Measurements from ENCODE around the gene ZSWIM9.
"Not testable (repeated sequence)": the region's sequence is repeated elsewhere in the genome, so short reads cannot be mapped to it uniquely, and the experiment has no call there.

ZSWIM9 gene

GRCh38 chr19:48206397-48207093, 36.1 kb downstream of the ZSWIM9 start:
- no peak for TF ChIP-seq JUND (IDR thresholded peaks at IDR 0.05; ENCODE audit: low read depth)
- no peak for DNase-seq (ENCODE audit: low read depth in 1 of 2, low spot score in 1 of 2)
- in situ Hi-C loops (cut with HindIII; ENCODE audit: low pct_unique_long_range_greater_than_20kb, low sequenced_read_pairs): no loop called here

- TF ChIP-seq JUND (IDR thresholded peaks at IDR 0.05; ENCODE audit: low read depth): no peak
- in situ Hi-C loops (cut with HindIII; ENCODE audit: low pct_unique_long_range_greater_than_20kb, low sequenced_read_pairs): no loop called here
- no peak for DNase-seq (ENCODE audit: low read depth in 1 of 2, low spot score in 1 of 2)
These were observed 39.5 kb downstream of the ZSWIM9 start for GRCh38 chr19:48210005-48210404.

GRCh38 chr19:48213959-48214358, 43.5 kb downstream of the ZSWIM9 start:
- in situ Hi-C loops (cut with HindIII; ENCODE audit: low pct_unique_long_range_greater_than_20kb, low sequenced_read_pairs): no loop called here
- DNase-seq (ENCODE audit: low read depth in 1 of 2, low spot score in 1 of 2): no peak
- no peak for TF ChIP-seq JUND (IDR thresholded peaks at IDR 0.05; ENCODE audit: low read depth)

- in situ Hi-C loops (cut with HindIII; ENCODE audit: low pct_unique_long_range_greater_than_20kb, low sequenced_read_pairs): no loop called here
- no peak for DNase-seq (ENCODE audit: low read depth in 1 of 2, low spot score in 1 of 2)
- TF ChIP-seq JUND (IDR thresholded peaks at IDR 0.05; ENCODE audit: low read depth): no peak
These were observed 46.5 kb downstream of the ZSWIM9 start for GRCh38 chr19:48216933-48217332.

GRCh38 chr19:48218997-48219396, 48.5 kb downstream of the ZSWIM9 start:
- in situ Hi-C loops (cut with HindIII; ENCODE audit: low pct_unique_long_range_greater_than_20kb, low sequenced_read_pairs): no loop called here
- no peak for TF ChIP-seq JUND (IDR thresholded peaks at IDR 0.05; ENCODE audit: low read depth)

GRCh38 chr19:48220784-48221183, 50.3 kb downstream of the ZSWIM9 start:
- DNase-seq (ENCODE audit: low read depth in 1 of 2, low spot score in 1 of 2); in situ Hi-C loops (cut with HindIII; ENCODE audit: low pct_unique_long_range_greater_than_20kb, low sequenced_read_pairs): not testable (repeated sequence)

More at GRCh38 chr19:48218997-48219396, 48.5 kb downstream of the ZSWIM9 start:
- DNase-seq (ENCODE audit: low read depth in 1 of 2, low spot score in 1 of 2): no peak

GRCh38 chr19:48221628-48222027, 51.1 kb downstream of the ZSWIM9 start:
- in situ Hi-C loops (cut with HindIII; ENCODE audit: low pct_unique_long_range_greater_than_20kb, low sequenced_read_pairs): no loop called here
- DNase-seq (ENCODE audit: low read depth in 1 of 2, low spot score in 1 of 2): no peak
- TF ChIP-seq JUND (IDR thresholded peaks at IDR 0.05; ENCODE audit: low read depth): no peak

GRCh38 chr19:48230555-48231129, 60.2 kb downstream of the ZSWIM9 start:
- TF ChIP-seq JUND (IDR thresholded peaks at IDR 0.05; ENCODE audit: low read depth): no peak
- DNase-seq (ENCODE audit: low read depth in 1 of 2, low spot score in 1 of 2): no peak
- in situ Hi-C loops (cut with HindIII; ENCODE audit: low pct_unique_long_range_greater_than_20kb, low sequenced_read_pairs): no loop called here

GRCh38 chr19:48237057-48237456, 66.6 kb downstream of the ZSWIM9 start:
- in situ Hi-C loops (cut with HindIII; ENCODE audit: low pct_unique_long_range_greater_than_20kb, low sequenced_read_pairs): no loop called here
- TF ChIP-seq JUND (IDR thresholded peaks at IDR 0.05; ENCODE audit: low read depth): no peak
- no peak for DNase-seq (ENCODE audit: low read depth in 1 of 2, low spot score in 1 of 2)

- in situ Hi-C loops (cut with HindIII; ENCODE audit: low pct_unique_long_range_greater_than_20kb, low sequenced_read_pairs): no loop called here
- no peak for TF ChIP-seq JUND (IDR thresholded peaks at IDR 0.05; ENCODE audit: low read depth)
- DNase-seq (ENCODE audit: low read depth in 1 of 2, low spot score in 1 of 2): no peak
These were observed 68.6 kb downstream of the ZSWIM9 start for GRCh38 chr19:48239120-48239519.

GRCh38 chr19:48239582-48240141, 69.2 kb downstream of the ZSWIM9 start:
- in situ Hi-C loops (cut with HindIII; ENCODE audit: low pct_unique_long_range_greater_than_20kb, low sequenced_read_pairs): no loop called here
- no peak for TF ChIP-seq JUND (IDR thresholded peaks at IDR 0.05; ENCODE audit: low read depth)
- DNase-seq (ENCODE audit: low read depth in 1 of 2, low spot score in 1 of 2): no peak

- in situ Hi-C loops (cut with HindIII; ENCODE audit: low pct_unique_long_range_greater_than_20kb, low sequenced_read_pairs); DNase-seq (ENCODE audit: low read depth in 1 of 2, low spot score in 1 of 2): not testable (repeated sequence)
These were observed 71.3 kb downstream of the ZSWIM9 start for GRCh38 chr19:48241771-48242170.

- in situ Hi-C loops (cut with HindIII; ENCODE audit: low pct_unique_long_range_greater_than_20kb, low sequenced_read_pairs): no loop called here
- TF ChIP-seq JUND (IDR thresholded peaks at IDR 0.05; ENCODE audit: low read depth): no peak
- DNase-seq (ENCODE audit: low read depth in 1 of 2, low spot score in 1 of 2): no peak
These were observed 73.8 kb downstream of the ZSWIM9 start for GRCh38 chr19:48244281-48244680.

All from T47D (cell line).